Measurements from ENCODE around the gene ELL2. TPM values are rescaled to one million over a fixed set of nuclear protein-coding genes. Genes with fewer than 3 reads are reported as not detected.

ELL2 gene
- total RNA-seq, 1 donor from 2014 or later: 57.5 TPM

DNA sequence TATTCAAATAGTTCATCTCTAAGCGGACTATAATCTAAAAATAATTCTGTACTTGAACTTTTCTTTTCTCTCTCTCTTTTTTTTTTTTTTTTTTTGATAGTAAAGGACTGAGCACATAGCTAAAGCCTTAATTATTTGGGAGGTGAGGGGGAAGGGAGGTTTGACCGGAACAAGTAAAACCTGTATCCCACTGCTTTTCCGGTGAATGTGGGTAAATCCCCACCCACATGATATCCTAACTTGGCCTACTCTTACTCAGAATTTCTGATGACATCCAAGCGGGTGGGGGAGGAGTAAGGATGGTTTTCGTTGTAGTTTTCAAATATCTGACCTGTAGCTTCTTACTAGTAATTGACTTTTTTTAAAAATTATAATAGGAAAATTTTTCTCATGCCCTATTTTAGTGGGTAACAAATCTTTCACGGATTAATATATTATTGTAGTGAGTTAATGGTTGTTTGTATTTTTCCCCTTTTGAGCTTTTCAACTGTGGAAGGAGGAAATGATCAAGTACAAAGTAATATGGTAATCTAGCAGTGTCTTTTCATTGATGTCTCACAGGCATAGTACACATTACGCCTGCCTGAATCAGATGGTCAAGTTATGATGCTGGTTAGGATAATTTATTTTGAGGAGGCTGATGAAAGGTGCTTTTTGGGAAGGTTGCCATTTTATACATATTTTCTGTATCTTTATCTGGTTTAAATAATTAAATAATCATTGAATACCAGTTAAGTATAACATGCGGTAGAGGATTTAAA, 2.2 kb upstream of the ELL2 start:
- H3K9me3 ChIP-seq: no peaks in the 10 kb centered on the region
- no peaks in the 10 kb centered on the region for H3K36me3 ChIP-seq
- no peak for DNase-seq
- intact Hi-C loops (cut with DNase I): no loop called here
- no peaks in the 10 kb centered on the region for H3K27me3 ChIP-seq (ENCODE audit: low read depth)
- TF ChIP-seq, protein P1, sequence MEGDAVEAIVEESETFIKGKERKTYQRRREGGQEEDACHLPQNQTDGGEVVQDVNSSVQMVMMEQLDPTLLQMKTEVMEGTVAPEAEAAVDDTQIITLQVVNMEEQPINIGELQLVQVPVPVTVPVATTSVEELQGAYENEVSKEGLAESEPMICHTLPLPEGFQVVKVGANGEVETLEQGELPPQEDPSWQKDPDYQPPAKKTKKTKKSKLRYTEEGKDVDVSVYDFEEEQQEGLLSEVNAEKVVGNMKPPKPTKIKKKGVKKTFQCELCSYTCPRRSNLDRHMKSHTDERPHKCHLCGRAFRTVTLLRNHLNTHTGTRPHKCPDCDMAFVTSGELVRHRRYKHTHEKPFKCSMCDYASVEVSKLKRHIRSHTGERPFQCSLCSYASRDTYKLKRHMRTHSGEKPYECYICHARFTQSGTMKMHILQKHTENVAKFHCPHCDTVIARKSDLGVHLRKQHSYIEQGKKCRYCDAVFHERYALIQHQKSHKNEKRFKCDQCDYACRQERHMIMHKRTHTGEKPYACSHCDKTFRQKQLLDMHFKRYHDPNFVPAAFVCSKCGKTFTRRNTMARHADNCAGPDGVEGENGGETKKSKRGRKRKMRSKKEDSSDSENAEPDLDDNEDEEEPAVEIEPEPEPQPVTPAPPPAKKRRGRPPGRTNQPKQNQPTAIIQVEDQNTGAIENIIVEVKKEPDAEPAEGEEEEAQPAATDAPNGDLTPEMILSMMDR (IDR thresholded peaks at IDR 0.05): no peak
- H3K27ac ChIP-seq: no peak overlapping the region
- no peak for ATAC-seq
- peaks cover 15% of the 10 kb centered on the region for H3K4me1 ChIP-seq
- H3K4me3 ChIP-seq: no peak overlapping the region

GRCh38 chr5:95962785-95963184, 1.1 kb upstream of the ELL2 start:
- peak overlapping the region; percentile 99 for H3K27ac ChIP-seq
- DNase-seq (no peak), ATAC-seq (no peak)
- intact Hi-C loops (cut with DNase I): no loop called here
- H3K36me3 ChIP-seq: no peaks in the 10 kb centered on the region
- TF ChIP-seq, protein P1 (IDR thresholded peaks at IDR 0.05): no peak
- no peaks in the 10 kb centered on the region for H3K9me3 ChIP-seq
- H3K4me3 ChIP-seq: peak overlapping the region; percentile 82
- no peaks in the 10 kb centered on the region for H3K27me3 ChIP-seq (ENCODE audit: low read depth)
- H3K4me1 ChIP-seq: peaks cover 26% of the 10 kb centered on the region

DNA sequence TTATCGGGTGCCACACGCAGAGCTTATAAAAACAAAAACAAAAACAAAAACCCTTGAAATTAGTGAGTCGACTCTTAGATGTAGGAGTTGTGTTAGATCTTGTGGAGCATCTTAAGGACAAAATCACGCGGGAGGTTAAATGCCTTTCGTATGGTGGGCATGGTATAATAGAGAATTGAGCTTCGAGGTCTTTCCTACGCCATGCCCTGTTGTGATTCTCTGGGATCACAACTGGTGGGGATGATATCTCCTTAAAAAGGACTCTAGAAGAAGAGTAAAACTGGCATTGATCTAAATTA, 773 bp upstream of the ELL2 start:
- H3K4me3 ChIP-seq: peak overlapping the region; percentile 82
- ATAC-seq: no peak
- intact Hi-C loops (cut with DNase I): no loop called here
- no peaks in the 10 kb centered on the region for H3K9me3 ChIP-seq
- DNase-seq: no peak
- H3K36me3 ChIP-seq: no peaks in the 10 kb centered on the region
- no peaks in the 10 kb centered on the region for H3K27me3 ChIP-seq (ENCODE audit: low read depth)
- TF ChIP-seq, protein P1 (IDR thresholded peaks at IDR 0.05): no peak
- H3K27ac ChIP-seq: peak overlapping the region; percentile 99
- peaks cover 29% of the 10 kb centered on the region for H3K4me1 ChIP-seq

- intact Hi-C loops (cut with DNase I): no loop called here
- no peaks in the 10 kb centered on the region for H3K36me3 ChIP-seq
- peaks cover 44% of the 10 kb centered on the region for H3K4me1 ChIP-seq
- no peaks in the 10 kb centered on the region for H3K27me3 ChIP-seq (ENCODE audit: low read depth)
- TF ChIP-seq, protein P1 (IDR thresholded peaks at IDR 0.05): peak; percentile 85
- H3K27ac ChIP-seq: peak overlapping the region; percentile 99
- DNase-seq (peak; percentile 92), ATAC-seq (peak; percentile 82 to 91)
- peak overlapping the region; percentile 82 for H3K4me3 ChIP-seq
- no peaks in the 10 kb centered on the region for H3K9me3 ChIP-seq
These were observed 709 bp downstream of the ELL2 start for GRCh38 chr5:95960667-95961616.

- no peaks in the 10 kb centered on the region for H3K9me3 ChIP-seq
- TF ChIP-seq, protein P1 (IDR thresholded peaks at IDR 0.05): no peak
- ATAC-seq (no peak), DNase-seq (no peak)
- intact Hi-C loops (cut with DNase I): no loop called here
- H3K4me1 ChIP-seq: peaks cover 53% of the 10 kb centered on the region
- H3K36me3 ChIP-seq: no peaks in the 10 kb centered on the region
- no peaks in the 10 kb centered on the region for H3K27me3 ChIP-seq (ENCODE audit: low read depth)
- H3K4me3 ChIP-seq: peak overlapping the region; percentile 82
- peak overlapping the region; percentile 99 for H3K27ac ChIP-seq
These were observed 1.6 kb downstream of the ELL2 start for GRCh38 chr5:95959888-95960666.
